ENCODE data around the gene TIGAR.

Gene TIGAR, protein sequence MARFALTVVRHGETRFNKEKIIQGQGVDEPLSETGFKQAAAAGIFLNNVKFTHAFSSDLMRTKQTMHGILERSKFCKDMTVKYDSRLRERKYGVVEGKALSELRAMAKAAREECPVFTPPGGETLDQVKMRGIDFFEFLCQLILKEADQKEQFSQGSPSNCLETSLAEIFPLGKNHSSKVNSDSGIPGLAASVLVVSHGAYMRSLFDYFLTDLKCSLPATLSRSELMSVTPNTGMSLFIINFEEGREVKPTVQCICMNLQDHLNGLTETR

DNA sequence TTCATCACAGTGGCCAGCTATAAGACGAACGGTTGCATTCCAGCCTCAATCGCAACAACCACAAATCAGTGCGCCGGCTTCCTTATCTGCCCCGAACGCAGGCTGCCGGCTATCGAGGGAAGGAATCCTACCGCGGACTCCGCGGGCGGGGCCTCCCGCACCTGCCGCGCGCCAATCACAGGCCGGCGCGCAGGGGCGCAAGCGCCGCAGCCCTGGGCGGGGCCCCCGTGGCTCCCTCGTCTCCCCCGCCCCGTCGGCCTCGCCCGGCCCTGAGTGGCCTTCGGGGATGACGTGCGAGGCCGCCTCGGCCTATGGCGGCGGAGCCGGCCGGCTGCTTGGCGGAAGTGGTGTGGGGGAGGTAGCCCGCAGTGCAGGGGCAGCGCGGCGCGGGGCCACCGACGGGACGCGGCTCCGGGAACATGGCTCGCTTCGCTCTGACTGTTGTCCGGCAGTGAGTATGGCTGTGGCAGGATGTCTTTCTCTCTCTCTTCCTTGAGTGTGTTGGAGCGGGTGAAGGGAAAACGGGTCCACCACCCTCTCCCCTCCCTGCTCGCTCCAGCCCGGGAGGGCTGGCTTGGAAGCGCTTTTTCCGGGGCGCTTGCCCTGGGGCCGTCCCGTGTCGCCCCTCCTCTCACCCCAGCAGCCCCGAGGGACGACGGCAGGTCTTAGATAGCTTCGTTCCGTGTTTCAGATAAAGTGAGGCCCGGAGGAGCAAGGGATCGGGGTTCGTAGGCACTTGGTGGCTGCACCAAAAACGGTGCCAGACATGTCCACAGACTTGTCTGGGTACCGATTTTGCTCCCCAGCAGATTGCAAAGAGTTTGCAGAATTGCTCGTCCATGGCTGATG, at the start of gene TIGAR:
Gene TIGAR (plus strand): TSS at position 361 of the 849 bp plus-strand sequence. CDS start 59 bp downstream, at position 420.
- TF ChIP-seq, protein P1, sequence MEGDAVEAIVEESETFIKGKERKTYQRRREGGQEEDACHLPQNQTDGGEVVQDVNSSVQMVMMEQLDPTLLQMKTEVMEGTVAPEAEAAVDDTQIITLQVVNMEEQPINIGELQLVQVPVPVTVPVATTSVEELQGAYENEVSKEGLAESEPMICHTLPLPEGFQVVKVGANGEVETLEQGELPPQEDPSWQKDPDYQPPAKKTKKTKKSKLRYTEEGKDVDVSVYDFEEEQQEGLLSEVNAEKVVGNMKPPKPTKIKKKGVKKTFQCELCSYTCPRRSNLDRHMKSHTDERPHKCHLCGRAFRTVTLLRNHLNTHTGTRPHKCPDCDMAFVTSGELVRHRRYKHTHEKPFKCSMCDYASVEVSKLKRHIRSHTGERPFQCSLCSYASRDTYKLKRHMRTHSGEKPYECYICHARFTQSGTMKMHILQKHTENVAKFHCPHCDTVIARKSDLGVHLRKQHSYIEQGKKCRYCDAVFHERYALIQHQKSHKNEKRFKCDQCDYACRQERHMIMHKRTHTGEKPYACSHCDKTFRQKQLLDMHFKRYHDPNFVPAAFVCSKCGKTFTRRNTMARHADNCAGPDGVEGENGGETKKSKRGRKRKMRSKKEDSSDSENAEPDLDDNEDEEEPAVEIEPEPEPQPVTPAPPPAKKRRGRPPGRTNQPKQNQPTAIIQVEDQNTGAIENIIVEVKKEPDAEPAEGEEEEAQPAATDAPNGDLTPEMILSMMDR (IDR thresholded peaks at IDR 0.05; ENCODE audit: borderline replicate concordance, control extremely low read depth, extremely low read depth, insufficient read depth, missing control alignments), result no peak
- in situ Hi-C loops (cut with MboI; ENCODE audit: low sequenced_read_pairs, unreplicated experiment), result no loop called here

DNA sequence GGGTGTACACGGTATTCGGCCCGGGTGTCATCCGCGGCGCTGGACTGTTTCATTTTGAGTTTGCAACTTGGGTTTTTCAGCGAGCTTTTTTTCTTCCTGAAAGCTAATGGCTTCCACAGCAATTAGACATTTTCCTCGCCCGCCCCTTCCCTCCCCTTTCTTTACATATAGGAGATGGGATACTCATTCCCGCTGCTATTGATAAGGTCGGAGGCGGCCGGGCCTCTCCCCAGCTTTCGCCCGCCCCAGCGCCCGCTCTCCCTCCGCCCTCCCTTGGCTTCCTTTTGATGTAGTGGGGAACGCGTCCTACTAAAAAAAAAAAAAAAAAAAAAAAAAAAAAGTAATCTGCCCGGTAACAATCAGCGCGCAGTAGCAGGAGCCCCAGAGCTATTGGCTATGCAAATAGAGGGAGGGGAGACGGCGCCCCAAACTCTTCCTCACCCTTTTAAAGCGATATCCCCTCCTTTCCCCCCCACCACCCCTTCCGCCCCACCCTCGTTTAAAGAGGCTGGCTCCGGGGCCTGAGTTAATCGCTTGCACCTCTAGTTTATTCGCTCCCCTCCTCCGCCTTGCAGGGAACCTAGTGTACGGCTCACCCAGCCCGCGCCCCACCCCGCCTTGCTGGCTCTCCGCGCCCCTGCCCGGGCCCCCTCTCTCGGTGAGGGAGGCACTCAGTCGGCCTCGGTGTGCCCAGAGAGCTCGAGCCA, 49.1 kb upstream of the TIGAR start:
- in situ Hi-C loops (cut with MboI; ENCODE audit: low sequenced_read_pairs, unreplicated experiment), result no loop called here
- peak; percentile 91 for DNase-seq (ENCODE audit: low spot score)
- TF ChIP-seq, protein P1 (IDR thresholded peaks at IDR 0.05; ENCODE audit: borderline replicate concordance, control extremely low read depth, extremely low read depth, insufficient read depth, missing control alignments), result no peak

More for the DNA sequence above, at the start of gene TIGAR:
- DNase-seq (ENCODE audit: low spot score), result peak; percentile 99

DNA sequence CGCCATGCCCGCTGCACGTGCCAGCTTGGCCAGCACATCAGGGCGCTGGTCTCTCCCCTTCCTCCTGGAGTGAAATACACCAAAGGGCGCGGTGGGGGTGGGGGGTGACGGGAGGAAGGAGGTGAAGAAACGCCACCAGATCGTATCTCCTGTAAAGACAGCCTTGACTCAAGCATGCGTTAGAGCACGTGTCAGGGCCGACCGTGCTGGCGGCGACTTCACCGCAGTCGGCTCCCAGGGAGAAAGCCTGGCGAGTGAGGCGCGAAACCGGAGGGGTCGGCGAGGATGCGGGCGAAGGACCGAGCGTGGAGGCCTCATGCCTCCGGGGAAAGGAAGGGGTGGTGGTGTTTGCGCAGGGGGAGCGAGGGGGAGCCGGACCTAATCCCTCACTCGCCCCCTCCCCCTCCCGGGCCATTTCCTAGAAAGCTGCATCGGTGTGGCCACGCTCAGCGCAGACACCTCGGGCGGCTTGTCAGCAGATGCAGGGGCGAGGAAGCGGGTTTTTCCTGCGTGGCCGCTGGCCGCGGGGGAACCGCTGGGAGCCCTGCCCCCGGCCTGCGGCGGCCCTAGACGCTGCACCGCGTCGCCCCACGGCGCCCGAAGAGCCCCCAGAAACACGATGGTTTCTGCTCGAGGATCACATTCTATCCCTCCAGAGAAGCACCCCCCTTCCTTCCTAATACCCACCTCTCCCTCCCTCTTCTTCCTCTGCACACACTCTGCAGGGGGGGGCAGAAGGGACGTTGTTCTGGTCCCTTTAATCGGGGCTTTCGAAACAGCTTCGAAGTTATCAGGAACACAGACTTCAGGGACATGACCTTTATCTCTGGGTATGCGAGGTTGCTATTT, 48.4 kb upstream of the TIGAR start:
- peak; percentile 57 for DNase-seq (ENCODE audit: low spot score)
- in situ Hi-C loops (cut with MboI; ENCODE audit: low sequenced_read_pairs, unreplicated experiment), result no loop called here
- TF ChIP-seq, protein P1 (IDR thresholded peaks at IDR 0.05; ENCODE audit: borderline replicate concordance, control extremely low read depth, extremely low read depth, insufficient read depth, missing control alignments), result no peak

DNA sequence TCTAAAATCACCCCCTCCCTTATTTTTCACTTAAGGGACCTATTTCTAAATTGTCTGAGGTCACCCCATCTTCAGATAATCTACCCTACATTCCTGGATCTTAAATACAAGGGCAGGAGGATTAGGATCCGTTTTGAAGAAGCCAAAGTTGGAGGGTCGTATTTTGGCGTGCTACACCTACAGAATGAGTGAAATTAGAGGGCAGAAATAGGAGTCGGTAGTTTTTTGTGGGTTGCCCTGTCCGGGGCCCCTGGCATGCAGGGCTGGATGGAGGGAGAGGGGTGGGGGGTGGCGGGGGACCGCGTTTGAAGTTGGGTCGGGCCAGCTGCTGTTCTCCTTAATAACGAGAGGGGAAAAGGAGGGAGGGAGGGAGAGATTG, 47.8 kb upstream of the TIGAR start:
- TF ChIP-seq, protein P1 (IDR thresholded peaks at IDR 0.05; ENCODE audit: borderline replicate concordance, control extremely low read depth, extremely low read depth, insufficient read depth, missing control alignments), result no peak
- in situ Hi-C loops (cut with MboI; ENCODE audit: low sequenced_read_pairs, unreplicated experiment), result no loop called here
- DNase-seq (ENCODE audit: low spot score), result no peak

DNA sequence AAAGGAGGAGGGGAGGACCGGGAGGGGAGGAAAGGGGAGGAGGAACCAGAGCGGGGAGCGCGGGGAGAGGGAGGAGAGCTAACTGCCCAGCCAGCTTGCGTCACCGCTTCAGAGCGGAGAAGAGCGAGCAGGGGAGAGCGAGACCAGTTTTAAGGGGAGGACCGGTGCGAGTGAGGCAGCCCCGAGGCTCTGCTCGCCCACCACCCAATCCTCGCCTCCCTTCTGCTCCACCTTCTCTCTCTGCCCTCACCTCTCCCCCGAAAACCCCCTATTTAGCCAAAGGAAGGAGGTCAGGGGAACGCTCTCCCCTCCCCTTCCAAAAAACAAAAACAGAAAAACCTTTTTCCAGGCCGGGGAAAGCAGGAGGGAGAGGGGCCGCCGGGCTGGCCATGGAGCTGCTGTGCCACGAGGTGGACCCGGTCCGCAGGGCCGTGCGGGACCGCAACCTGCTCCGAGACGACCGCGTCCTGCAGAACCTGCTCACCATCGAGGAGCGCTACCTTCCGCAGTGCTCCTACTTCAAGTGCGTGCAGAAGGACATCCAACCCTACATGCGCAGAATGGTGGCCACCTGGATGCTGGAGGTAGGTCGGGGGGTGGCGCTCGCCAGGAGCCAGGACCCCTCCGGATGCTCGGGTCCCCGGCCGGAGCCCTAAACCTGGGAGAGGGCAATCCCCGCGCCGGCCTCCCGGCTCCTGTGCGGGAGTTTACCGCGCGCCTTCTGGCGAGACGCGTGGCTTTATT, 47.2 kb upstream of the TIGAR start, which contains the start of gene CCND2:
Gene CCND2 (plus strand): TSS at position 111 of the 744 bp plus-strand sequence. CDS start 279 bp downstream, at position 390.
- peak; percentile 90 for DNase-seq (ENCODE audit: low spot score)
- in situ Hi-C loops (cut with MboI; ENCODE audit: low sequenced_read_pairs, unreplicated experiment), result no loop called here
- TF ChIP-seq, protein P1 (IDR thresholded peaks at IDR 0.05; ENCODE audit: borderline replicate concordance, control extremely low read depth, extremely low read depth, insufficient read depth, missing control alignments), result no peak

Measured in GM13976 (cell line).